GM23338 (cell line): ENCODE results near the gene OAS3. TPM values are rescaled to one million over a fixed set of nuclear protein-coding genes. Genes with fewer than 3 reads are reported as not detected.

Source experiments
- ATAC-seq: fragments of 200-7000 bp; cut with Tn5 transposase; 3 replicates; pipeline ENCODE4 v1.9.1; 2020
- DNase-seq: peaks from one replicate; pipeline ENCODE4 v3.0.0-alpha.2; 2015; ENCODE audit warnings: low spot score
- H2AFZ ChIP-seq: fragments of 200-600 bp; sonication (generic); 2 replicates; pipeline ENCODE4 v1.8.0; 2016; ENCODE audit warnings: antibody characterized with exemption, mild to moderate bottlenecking, moderate library complexity
- H3F3A ChIP-seq: fragments of 200-600 bp; sonication (generic); replicated peaks from 2 replicates; pipeline ENCODE4 v1.8.0; 2017; ENCODE audit warnings: antibody characterized with exemption, mixed run types, low read depth
- H3K27ac ChIP-seq: fragments of 200-600 bp; sonication (generic); 2 replicates; pipeline ENCODE4 v1.6.1; 2016; ENCODE audit warnings: low read depth
- H3K27me3 ChIP-seq: fragments of 200-600 bp; sonication (generic); 2 replicates; pipeline ENCODE4 v1.8.0; 2016; ENCODE audit warnings: mild to moderate bottlenecking, mixed run types, moderate library complexity; ENCODE audit not compliant: insufficient read depth
- H3K36me3 ChIP-seq: fragments of 200-600 bp; sonication (generic); 2 replicates; pipeline ENCODE4 v1.8.0; 2016; ENCODE audit warnings: mild to moderate bottlenecking; ENCODE audit not compliant: insufficient read depth
- H3K4me1 ChIP-seq: fragments of 200-600 bp; sonication (generic); 2 replicates; pipeline ENCODE4 v1.8.0; 2016; ENCODE audit warnings: mild to moderate bottlenecking, moderate library complexity; ENCODE audit not compliant: insufficient read depth
- H3K4me2 ChIP-seq: fragments of 200-600 bp; sonication (generic); 2 replicates; pipeline ENCODE4 v1.7.1; 2017; ENCODE audit warnings: mixed run types
- H3K4me3 ChIP-seq: fragments of 200-600 bp; sonication (generic); 2 replicates; pipeline ENCODE4 v1.6.1; 2016; ENCODE audit warnings: mixed run types
- H3K79me2 ChIP-seq: fragments of 200-600 bp; sonication (generic); replicated peaks from 2 replicates; pipeline ENCODE4 v1.8.0; 2017; ENCODE audit warnings: mild to moderate bottlenecking; ENCODE audit not compliant: insufficient read depth
- H3K9me2 ChIP-seq: fragments of 200-600 bp; sonication (generic); 2 replicates; pipeline ENCODE4 v1.8.0; 2017; ENCODE audit not compliant: insufficient read depth
- H4K20me1 ChIP-seq: fragments of 200-600 bp; sonication (generic); replicated peaks from 2 replicates; pipeline ENCODE4 v1.8.0; 2017; ENCODE audit warnings: mild to moderate bottlenecking; ENCODE audit not compliant: insufficient read depth
- H3K27ac Mint-ChIP-seq: 2 replicates; pipeline ENCODE4 v1.8.0; 2020; ENCODE audit warnings: inconsistent platforms, mild to moderate bottlenecking, moderate library complexity, mixed read lengths
- H3K27me3 Mint-ChIP-seq: 3 replicates; pipeline ENCODE4 v1.8.0; 2022; ENCODE audit warnings: low read depth, mild to moderate bottlenecking, moderate library complexity, mixed read lengths, inconsistent platforms; ENCODE audit not compliant: insufficient read depth, poor library complexity
- H3K36me3 Mint-ChIP-seq: 3 replicates; pipeline ENCODE4 v1.8.0; 2021; ENCODE audit warnings: low read depth, mild to moderate bottlenecking, inconsistent platforms, moderate library complexity, mixed read lengths
- H3K4me1 Mint-ChIP-seq: 3 replicates; pipeline ENCODE4 v1.8.0; 2020; ENCODE audit warnings: mild to moderate bottlenecking, inconsistent platforms, mixed read lengths
- H3K4me3 Mint-ChIP-seq: 3 replicates; pipeline ENCODE4 v1.8.0; 2021; ENCODE audit warnings: moderate library complexity, mild to moderate bottlenecking, inconsistent platforms, mixed read lengths
- H3K9me3 Mint-ChIP-seq: 3 replicates; pipeline ENCODE4 v1.8.0; 2020; ENCODE audit warnings: moderate library complexity, mild to moderate bottlenecking, inconsistent platforms, mixed read lengths
- CREB1 ChIP-seq: fragments of 250-450 bp; sonication (Bioruptor Pico); IDR thresholded peaks from 2 replicates; pipeline ENCODE4 v1.5.0; 2020; ENCODE audit warnings: low read depth, mild to moderate bottlenecking, moderate library complexity
- EZH2 ChIP-seq: fragments of 200-600 bp; sonication (generic); IDR thresholded peaks from one replicate; pipeline ENCODE4 v1.8.0; 2017; ENCODE audit warnings: antibody characterized with exemption, mild to moderate bottlenecking, low read depth; ENCODE audit not compliant: unreplicated experiment
- EZH2phosphoT487 ChIP-seq: fragments of 200-600 bp; sonication (generic); IDR thresholded peaks from one replicate; pipeline ENCODE4 v1.8.1; 2018; ENCODE audit warnings: antibody characterized with exemption; ENCODE audit not compliant: unreplicated experiment
- JUNB ChIP-seq: IDR thresholded peaks from one replicate; pipeline ENCODE4 v1.6.1; 2016; ENCODE audit warnings: antibody characterized with exemption; ENCODE audit not compliant: unreplicated experiment
- POLR2AphosphoS5 ChIP-seq: IDR thresholded peaks from 2 replicates; pipeline ENCODE4 v1.6.1; 2016; ENCODE audit warnings: antibody characterized with exemption, low read depth
- REST ChIP-seq: IDR thresholded peaks from one replicate; pipeline ENCODE4 v1.6.1; 2018; ENCODE audit warnings: antibody characterized with exemption; ENCODE audit not compliant: unreplicated experiment
- STAT1 ChIP-seq: IDR thresholded peaks from one replicate; pipeline ENCODE4 v1.6.1; 2016; ENCODE audit warnings: antibody characterized with exemption; ENCODE audit not compliant: unreplicated experiment
- ZNF114 ChIP-seq: fragments of 250-450 bp; sonication (Bioruptor Pico); IDR thresholded peaks from 2 replicates; pipeline ENCODE4 v1.5.0; 2020; ENCODE audit warnings: mild to moderate bottlenecking, moderate library complexity
- ZNF331 ChIP-seq: fragments of 250-450 bp; sonication (Bioruptor Pico); IDR thresholded peaks from 2 replicates; pipeline ENCODE4 v1.5.0; 2020; ENCODE audit warnings: low read depth, mild to moderate bottlenecking, moderate library complexity
- polyA plus RNA-seq: library from polyadenylated mRNA; unstranded; fragments of >200 nt; fragmentation: Nextera tagmentation; extraction: Ambion mirVana; gene quantifications from 2 replicates; pipeline ENCODE4 v1.2.1, GENCODE V29; 2016
- total RNA-seq: library from RNA; depleted of rRNA; stranded (reverse); fragments of >200 nt; shearing (Covaris generic); gene quantifications from 2 replicates; pipeline ENCODE4 v1.2.3, GENCODE V29; 2014
- TF ChIP-seq, protein P1 (sequence below), 2 experiments: fragments of 200-600 bp in 1 of 2; sonication (generic) in 1 of 2; conservative IDR thresholded peaks; 2 replicates each; pipeline versions ENCODE4 v1.5.1 to v1.6.1; 2016 to 2017; ENCODE audit warnings: antibody characterized with exemption in 2 of 2, low read depth in 2 of 2, mild to moderate bottlenecking in 2 of 2, moderate library complexity in 1 of 2

The OAS3 gene
- total and polyA plus RNA-seq, 2 experiments from 2014 or later = 0.27 to 1.4 TPM

GRCh38 chr12:112963227-112963861 lies 25.1 kb downstream of the OAS3 start:
- ATAC-seq = peak; percentile 54
- peak; percentile 22 for DNase-seq

More at GRCh38 chr12:112963227-112963861, 25.1 kb downstream of the OAS3 start:
- Histone ChIP-seq H3K4me1 (no peaks in the 10 kb centered on the region), H3K4me3 (no peak overlapping the region), H2AFZ (0 out of 2 replicates have a peak overlapping the region, but pooled peaks have one; percentile 14), H3K36me3 (peaks cover 6% of the 10 kb centered on the region; the same call in 1 of the 2 replicates), H3F3A (no peaks in the 10 kb centered on the region), H3K27ac (no peak overlapping the region), H3K4me2 (no peak overlapping the region), H3K9me2 (no peaks in the 10 kb centered on the region), H3K27me3 (no peaks in the 10 kb centered on the region), H4K20me1 (no peaks in the 10 kb centered on the region), H3K79me2 (no peaks in the 10 kb centered on the region)
- no peak overlapping the region for H3K27ac Mint-ChIP-seq
- TF ChIP-seq POLR2AphosphoS5 (no peak), JUNB (no peak), EZH2phosphoT487 (no peak), CREB1 (CRISPR knock-in tag) (no peak), ZNF331 (CRISPR knock-in tag) (no peak), EZH2 (no peak), REST (no peak), STAT1 (no peak), ZNF114 (CRISPR knock-in tag) (no peak)
- TF ChIP-seq, protein P1, sequence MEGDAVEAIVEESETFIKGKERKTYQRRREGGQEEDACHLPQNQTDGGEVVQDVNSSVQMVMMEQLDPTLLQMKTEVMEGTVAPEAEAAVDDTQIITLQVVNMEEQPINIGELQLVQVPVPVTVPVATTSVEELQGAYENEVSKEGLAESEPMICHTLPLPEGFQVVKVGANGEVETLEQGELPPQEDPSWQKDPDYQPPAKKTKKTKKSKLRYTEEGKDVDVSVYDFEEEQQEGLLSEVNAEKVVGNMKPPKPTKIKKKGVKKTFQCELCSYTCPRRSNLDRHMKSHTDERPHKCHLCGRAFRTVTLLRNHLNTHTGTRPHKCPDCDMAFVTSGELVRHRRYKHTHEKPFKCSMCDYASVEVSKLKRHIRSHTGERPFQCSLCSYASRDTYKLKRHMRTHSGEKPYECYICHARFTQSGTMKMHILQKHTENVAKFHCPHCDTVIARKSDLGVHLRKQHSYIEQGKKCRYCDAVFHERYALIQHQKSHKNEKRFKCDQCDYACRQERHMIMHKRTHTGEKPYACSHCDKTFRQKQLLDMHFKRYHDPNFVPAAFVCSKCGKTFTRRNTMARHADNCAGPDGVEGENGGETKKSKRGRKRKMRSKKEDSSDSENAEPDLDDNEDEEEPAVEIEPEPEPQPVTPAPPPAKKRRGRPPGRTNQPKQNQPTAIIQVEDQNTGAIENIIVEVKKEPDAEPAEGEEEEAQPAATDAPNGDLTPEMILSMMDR (conservative IDR thresholded peaks at IDR 0.05; ENCODE audit: low read depth in 2 of 2) = no peak; a peak in 1 of 4 replicates
- peaks cover 38% of the 10 kb centered on the region for H3K9me3 Mint-ChIP-seq
- no peak overlapping the region for H3K4me3 Mint-ChIP-seq
- H3K36me3 Mint-ChIP-seq = peaks cover 16% of the 10 kb centered on the region
- peaks cover 5% of the 10 kb centered on the region for H3K27me3 Mint-ChIP-seq
- no peaks in the 10 kb centered on the region for H3K4me1 Mint-ChIP-seq
